Measurements from ENCODE around the gene MAP7.

The MAP7 gene

GRCh38 chr6:136563386-136564152 is 13.3 kb upstream of the MAP7 start:
- no peak for DNase-seq (ENCODE audit: low spot score)

GRCh38 chr6:136562211-136562610 is 12.0 kb upstream of the MAP7 start:
- DNase-seq (ENCODE audit: low spot score) = no peak

- no peak for DNase-seq (ENCODE audit: low spot score)
These were observed 3.1 kb upstream of the MAP7 start for GRCh38 chr6:136553166-136553787.

- DNase-seq (ENCODE audit: low spot score) = no peak
These were observed 1.8 kb upstream of the MAP7 start for GRCh38 chr6:136552054-136552453.

GRCh38 chr6:136551103-136551502 is 881 bp upstream of the MAP7 start:
- no peak for DNase-seq (ENCODE audit: low spot score)

GRCh38 chr6:136550045-136550329 is 235 bp downstream of the MAP7 start:
- no peak for DNase-seq (ENCODE audit: low spot score)

- DNase-seq (ENCODE audit: low spot score) = no peak
These were observed 750 bp downstream of the MAP7 start for GRCh38 chr6:136549300-136550044.

- no peak for DNase-seq (ENCODE audit: low spot score)
These were observed 1.5 kb downstream of the MAP7 start for GRCh38 chr6:136548582-136549299.

- no peak for DNase-seq (ENCODE audit: low spot score)
These were observed 2.4 kb downstream of the MAP7 start for GRCh38 chr6:136547871-136548270.

- DNase-seq (ENCODE audit: low spot score) = peak; percentile 27
These were observed 2.9 kb downstream of the MAP7 start for GRCh38 chr6:136547336-136547735.

GRCh38 chr6:136546331-136546730 is 3.9 kb downstream of the MAP7 start:
- DNase-seq (ENCODE audit: low spot score) = no peak

- no peak for DNase-seq (ENCODE audit: low spot score)
These were observed 5.9 kb downstream of the MAP7 start for GRCh38 chr6:136544326-136544725.

GRCh38 chr6:136541395-136541794 is 8.8 kb downstream of the MAP7 start:
- DNase-seq (ENCODE audit: low spot score) = no peak

GRCh38 chr6:136539967-136540652 is 10.1 kb downstream of the MAP7 start:
- DNase-seq (ENCODE audit: low spot score) = no peak

GRCh38 chr6:136538836-136539235 is 11.4 kb downstream of the MAP7 start:
- DNase-seq (ENCODE audit: low spot score) = no peak

GRCh38 chr6:136535880-136536650 is 14.2 kb downstream of the MAP7 start:
- DNase-seq (ENCODE audit: low spot score) = no peak

GRCh38 chr6:136535017-136535765 is 15.0 kb downstream of the MAP7 start:
- no peak for DNase-seq (ENCODE audit: low spot score)

GRCh38 chr6:136534268-136534667 is 16.0 kb downstream of the MAP7 start:
- no peak for DNase-seq (ENCODE audit: low spot score)

GRCh38 chr6:136533487-136533886 is 16.7 kb downstream of the MAP7 start:
- DNase-seq (ENCODE audit: low spot score) = no peak

- DNase-seq (ENCODE audit: low spot score) = no peak
These were observed 18.2 kb downstream of the MAP7 start for GRCh38 chr6:136532030-136532429.

GRCh38 chr6:136529710-136530109 is 20.5 kb downstream of the MAP7 start:
- no peak for DNase-seq (ENCODE audit: low spot score)
